Measurements from ENCODE around the gene PGS1. TPM values are rescaled to one million over a fixed set of nuclear protein-coding genes. Genes with fewer than 3 reads are reported as not detected.

The PGS1 gene
- total and polyA plus RNA-seq, 2 of the 8 experiments (the other 6 are each of a cell fraction or from before 2014, with no cell fraction given), result 46.7 to 60.0 TPM

GRCh38 chr17:78377858-78378224, 608 bp upstream of the PGS1 start (continued):
- TF ChIP-seq EZH2 (IDR thresholded peaks at IDR 0.05; ENCODE audit: low read depth, low read length, severe bottlenecking), result no peak
- TF ChIP-seq BRCA1 (IDR thresholded peaks at IDR 0.05; ENCODE audit: low read depth, low read length), result no peak
- no peak for TF ChIP-seq FOSL1 (IDR thresholded peaks at IDR 0.05; ENCODE audit: insufficient read depth, low read depth, low read length)
- no peak for TF ChIP-seq TAF7 (optimal IDR thresholded peaks at IDR 0.05; ENCODE audit: borderline replicate concordance, low read depth, low read length)
- TF ChIP-seq CHD2 (IDR thresholded peaks at IDR 0.05; ENCODE audit: low read length), result no peak
- no peak for TF ChIP-seq ZNF274 (IDR thresholded peaks at IDR 0.05; ENCODE audit: borderline replicate concordance, extremely low read depth, low read length)
